Peyer's patch (tissue), 4 donors: ENCODE measurements around the gene CLECL1.

ENCODE experiments used
- POLR2A ChIP-seq, 2 donors: fragments of 450-650 bp; IDR thresholded peaks; one replicate each; pipeline ENCODE4 v1.5.1; 2017; ENCODE audit warnings: antibody characterized with exemption in 2 of 2, mild to moderate bottlenecking in 2 of 2, moderate library complexity in 2 of 2
- TF ChIP-seq, protein P1 (sequence below), 6 experiments: fragments of 450-650 bp in 4 of 6; fragments of 200-600 bp in 2 of 6; sonication (generic) in 1 of 6; IDR thresholded peaks; one replicate each; pipeline ENCODE4 v1.5.1; 2017 to 2019; ENCODE audit warnings: antibody characterized with exemption in 6 of 6, mild to moderate bottlenecking in 3 of 6, moderate library complexity in 1 of 6

- TF ChIP-seq POLR2A (IDR thresholded peaks at IDR 0.05): no peak
- TF ChIP-seq, protein P1, sequence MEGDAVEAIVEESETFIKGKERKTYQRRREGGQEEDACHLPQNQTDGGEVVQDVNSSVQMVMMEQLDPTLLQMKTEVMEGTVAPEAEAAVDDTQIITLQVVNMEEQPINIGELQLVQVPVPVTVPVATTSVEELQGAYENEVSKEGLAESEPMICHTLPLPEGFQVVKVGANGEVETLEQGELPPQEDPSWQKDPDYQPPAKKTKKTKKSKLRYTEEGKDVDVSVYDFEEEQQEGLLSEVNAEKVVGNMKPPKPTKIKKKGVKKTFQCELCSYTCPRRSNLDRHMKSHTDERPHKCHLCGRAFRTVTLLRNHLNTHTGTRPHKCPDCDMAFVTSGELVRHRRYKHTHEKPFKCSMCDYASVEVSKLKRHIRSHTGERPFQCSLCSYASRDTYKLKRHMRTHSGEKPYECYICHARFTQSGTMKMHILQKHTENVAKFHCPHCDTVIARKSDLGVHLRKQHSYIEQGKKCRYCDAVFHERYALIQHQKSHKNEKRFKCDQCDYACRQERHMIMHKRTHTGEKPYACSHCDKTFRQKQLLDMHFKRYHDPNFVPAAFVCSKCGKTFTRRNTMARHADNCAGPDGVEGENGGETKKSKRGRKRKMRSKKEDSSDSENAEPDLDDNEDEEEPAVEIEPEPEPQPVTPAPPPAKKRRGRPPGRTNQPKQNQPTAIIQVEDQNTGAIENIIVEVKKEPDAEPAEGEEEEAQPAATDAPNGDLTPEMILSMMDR (IDR thresholded peaks at IDR 0.05): no peak
Measured at GRCh38 chr12:9699269-9699897, 33.5 kb downstream of the CLECL1 start.
